ENCODE data around the gene NRSN2.

DNA sequence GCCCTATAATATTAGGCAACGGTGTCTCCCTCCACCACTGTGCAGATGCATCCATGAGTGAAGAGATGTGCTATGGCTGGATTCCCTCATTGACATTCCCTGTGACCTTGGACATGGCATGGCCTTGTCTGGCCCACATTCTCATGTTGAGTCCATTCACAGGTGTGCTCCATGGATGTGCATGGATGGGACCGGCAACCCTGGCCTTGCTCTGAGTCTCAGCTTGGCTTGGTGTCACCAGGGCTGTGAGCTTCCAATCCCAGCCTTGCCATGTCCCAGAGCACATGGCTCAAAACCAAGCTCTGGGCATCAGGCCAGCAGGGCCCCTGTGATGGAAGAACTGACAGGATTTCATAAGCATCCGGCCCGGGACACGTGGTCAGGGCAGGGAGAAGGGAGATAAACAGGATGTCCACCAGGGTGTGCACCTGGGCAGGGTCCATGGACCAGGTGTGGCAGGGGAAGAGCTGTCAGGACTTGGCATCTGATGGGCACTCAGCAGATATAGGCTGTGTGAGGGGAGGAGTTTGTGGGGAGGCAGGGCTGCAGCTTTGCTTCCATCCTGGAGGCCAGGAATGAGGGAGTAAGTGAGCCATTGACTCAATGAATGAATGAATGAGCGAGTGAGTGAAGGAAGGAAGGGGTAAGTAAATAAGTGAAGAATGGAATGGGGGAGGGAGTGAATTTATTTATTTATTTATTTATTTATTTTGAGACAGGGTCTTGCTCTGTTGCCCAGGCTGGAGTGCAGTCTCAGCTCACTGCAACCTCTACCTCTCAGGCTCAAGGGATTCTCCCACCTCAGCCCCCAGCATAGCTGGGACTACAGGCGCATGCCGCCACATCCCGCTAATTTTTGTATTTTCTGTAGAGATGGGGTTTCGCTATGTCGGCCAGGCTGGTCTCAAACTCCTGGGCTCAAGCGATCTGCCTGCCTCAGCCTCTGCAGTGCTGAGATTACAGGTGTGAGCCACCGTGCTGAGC is 15.7 kb downstream of the NRSN2 start:
- TF ChIP-seq, protein P1, sequence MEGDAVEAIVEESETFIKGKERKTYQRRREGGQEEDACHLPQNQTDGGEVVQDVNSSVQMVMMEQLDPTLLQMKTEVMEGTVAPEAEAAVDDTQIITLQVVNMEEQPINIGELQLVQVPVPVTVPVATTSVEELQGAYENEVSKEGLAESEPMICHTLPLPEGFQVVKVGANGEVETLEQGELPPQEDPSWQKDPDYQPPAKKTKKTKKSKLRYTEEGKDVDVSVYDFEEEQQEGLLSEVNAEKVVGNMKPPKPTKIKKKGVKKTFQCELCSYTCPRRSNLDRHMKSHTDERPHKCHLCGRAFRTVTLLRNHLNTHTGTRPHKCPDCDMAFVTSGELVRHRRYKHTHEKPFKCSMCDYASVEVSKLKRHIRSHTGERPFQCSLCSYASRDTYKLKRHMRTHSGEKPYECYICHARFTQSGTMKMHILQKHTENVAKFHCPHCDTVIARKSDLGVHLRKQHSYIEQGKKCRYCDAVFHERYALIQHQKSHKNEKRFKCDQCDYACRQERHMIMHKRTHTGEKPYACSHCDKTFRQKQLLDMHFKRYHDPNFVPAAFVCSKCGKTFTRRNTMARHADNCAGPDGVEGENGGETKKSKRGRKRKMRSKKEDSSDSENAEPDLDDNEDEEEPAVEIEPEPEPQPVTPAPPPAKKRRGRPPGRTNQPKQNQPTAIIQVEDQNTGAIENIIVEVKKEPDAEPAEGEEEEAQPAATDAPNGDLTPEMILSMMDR (IDR thresholded peaks at IDR 0.05) = peak; percentile 80
- no peak for TF ChIP-seq ZFX (IDR thresholded peaks at IDR 0.05; ENCODE audit: borderline replicate concordance)

All from 22Rv1 (cell line).